GM03348 (cell line): Measurements from ENCODE around the gene MIF4GD.

ENCODE experiments used
- DNase-seq: peaks from one replicate; pipeline ENCODE4 v3.0.0; 2012; ENCODE audit warnings: low spot score

MIF4GD gene

DNA sequence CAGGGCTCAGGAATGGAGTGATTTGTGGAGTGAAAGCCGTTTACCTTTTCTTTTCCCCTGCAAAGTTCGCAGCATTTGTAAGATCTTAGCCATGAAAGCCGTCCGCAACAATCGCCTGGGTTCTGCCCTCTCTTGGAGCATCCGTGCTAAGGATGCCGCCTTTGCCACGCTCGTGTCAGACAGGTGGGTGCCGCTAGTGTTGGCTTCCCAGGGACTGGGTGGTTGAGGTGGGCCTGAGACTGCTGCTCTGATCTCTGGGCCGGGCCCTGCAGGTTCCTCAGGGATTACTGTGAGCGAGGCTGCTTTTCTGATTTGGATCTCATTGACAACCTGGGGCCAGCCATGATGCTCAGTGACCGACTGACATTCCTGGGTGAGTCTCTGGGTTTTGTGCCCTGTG is 38.2 kb downstream of the MIF4GD start:
- DNase-seq, result no peak

DNA sequence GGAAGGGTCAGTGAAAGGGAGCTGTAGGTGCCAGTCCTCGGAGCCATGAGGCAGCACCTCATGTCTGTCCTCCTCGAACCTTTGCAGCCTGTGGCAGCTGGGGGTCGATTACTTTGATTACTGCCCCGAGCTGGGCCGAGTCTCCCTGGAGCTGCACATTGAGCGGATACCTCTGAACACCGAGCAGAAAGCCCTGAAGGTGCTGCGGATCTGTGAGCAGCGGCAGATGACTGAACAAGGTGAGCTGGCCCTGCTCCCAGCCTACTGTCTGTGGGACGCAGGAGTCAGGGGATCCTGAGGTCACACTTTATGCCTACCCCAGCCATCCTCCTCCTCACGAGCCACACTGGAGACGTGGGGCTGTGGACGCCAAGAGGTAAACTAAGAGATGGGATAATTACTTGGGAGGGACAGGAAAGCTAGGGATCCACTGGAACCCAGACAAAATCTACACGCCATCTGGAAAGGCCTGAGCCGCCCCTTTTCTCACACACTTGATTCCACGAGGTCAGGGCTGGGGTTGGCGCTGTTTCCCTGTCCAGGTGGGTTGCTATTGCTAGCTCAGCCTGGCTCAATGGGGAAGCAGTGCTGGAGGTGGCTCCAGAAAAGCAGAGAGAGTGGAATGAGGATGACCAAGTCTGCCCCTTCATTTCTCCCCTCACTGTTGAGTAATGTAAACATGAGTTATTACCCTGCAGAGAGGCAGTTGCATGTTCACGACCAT is 39.1 kb downstream of the MIF4GD start:
- no peak for DNase-seq

DNA sequence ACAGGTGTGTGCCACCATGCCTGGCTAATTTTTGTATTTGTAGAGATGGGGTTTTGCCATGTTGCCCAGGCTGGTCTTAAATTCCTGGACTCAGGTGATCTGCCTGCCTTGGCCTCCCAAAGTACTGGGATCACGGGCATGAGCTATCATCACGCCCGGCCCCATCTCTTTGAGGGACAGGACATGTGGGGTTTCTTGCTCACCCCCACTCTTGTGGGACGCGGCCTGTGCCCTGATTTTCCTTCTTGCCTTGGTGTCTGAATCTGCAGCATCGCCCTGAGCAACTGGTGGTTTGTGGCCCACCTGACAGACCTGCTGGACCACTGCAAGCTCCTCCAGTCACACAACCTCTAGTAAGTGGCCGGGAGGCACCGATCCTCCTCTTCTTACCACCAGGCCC is 40.0 kb downstream of the MIF4GD start:
- DNase-seq, result no peak

DNA sequence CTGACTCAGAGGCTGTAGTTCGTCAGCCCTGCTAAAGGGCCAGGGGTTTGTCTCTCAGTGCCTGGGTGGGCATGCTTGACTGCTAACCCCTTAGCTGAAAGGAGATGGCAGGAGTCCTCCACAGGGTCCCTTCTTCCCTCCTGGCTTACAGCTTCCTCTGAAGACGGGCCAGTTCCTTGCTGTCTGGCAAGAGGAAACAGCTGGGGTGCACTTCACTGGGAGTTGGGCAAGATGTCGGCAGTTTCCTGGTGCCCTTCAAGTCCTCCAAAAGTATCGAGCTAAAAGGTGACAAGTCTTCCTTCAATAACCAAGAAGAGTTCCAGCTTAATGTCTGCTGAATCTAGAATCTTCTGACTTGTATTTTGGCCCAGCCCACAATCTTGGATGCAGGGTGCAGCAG is 42.2 kb downstream of the MIF4GD start:
- DNase-seq, result no peak

DNA sequence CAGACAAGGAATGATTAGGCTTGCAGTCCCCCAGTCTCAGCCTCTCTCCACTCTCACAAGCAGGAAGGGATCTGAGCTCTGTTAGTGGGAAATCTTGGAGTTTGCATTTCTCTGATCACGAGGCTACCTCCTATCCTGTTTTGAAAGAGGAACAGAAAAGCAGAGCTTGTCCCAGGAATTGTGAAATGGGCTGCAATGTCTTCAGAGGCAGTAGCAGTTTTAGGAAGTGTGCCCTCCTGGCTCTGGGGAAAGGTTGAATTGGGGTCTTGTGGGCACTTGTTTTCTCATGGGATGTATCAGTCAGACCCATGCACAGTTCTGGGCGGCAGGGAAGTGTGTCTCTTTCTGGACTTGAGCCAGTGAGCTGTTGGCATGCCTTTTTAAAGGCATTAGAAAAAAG is 42.7 kb downstream of the MIF4GD start:
- DNase-seq, result no peak

DNA sequence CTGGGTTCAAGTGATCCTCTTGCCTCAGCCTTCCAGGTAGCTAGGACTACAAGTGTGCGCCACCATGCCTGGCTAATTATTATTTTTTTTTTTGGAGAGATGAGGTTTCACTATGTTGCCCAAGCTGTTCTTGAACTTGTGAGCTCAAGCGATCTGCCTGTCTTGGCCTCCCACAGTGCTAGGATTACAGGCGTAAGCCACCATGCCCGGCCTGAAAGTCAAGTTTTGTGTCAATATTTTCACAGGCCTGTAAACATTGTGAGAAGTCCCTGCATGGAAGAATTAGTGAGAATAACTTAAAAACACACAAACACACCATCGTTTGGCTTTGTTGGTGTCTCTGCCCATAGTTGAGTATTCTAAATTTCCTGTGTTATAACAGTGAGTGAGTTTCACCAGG is 43.3 kb downstream of the MIF4GD start:
- no peak for DNase-seq

DNA sequence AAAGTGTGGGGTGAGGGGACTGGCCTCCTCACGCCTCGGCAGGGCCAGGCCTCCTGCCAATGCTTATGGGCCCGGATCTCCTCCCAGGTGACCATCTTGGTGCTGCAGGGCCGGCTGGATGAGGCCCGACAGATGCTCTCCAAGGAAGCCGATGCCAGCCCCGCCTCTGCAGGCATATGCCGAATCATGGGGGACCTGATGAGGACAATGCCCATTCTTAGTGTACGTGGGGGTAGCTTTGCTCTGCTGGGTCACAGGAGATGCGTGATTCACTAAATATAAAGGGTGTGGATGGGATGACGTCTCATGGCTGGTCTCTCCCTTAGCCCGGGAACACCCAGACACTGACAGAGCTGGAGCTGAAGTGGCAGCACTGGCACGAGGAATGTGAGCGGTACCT is 46.0 kb downstream of the MIF4GD start:
- DNase-seq, result no peak

DNA sequence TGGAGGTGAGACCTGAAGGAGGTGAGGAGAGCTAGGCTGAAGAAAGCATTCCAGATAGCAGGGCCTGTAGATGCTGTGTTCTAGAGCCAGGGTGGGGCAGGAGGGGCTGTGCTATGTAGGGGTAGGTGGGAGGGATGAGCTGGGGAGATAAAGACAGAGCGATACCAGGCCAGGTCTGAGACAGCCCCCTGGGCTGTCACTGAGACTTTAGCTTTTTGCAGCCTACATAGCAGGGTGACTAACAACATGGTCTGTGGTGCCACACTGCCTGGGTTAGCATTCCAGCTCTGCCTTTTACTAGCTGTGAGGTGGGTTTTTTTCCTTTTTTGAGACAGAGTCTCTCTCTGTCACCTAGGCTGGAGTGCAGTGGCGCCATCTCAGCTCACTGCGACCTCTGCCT is 51.2 kb downstream of the MIF4GD start:
- no peak for DNase-seq

DNA sequence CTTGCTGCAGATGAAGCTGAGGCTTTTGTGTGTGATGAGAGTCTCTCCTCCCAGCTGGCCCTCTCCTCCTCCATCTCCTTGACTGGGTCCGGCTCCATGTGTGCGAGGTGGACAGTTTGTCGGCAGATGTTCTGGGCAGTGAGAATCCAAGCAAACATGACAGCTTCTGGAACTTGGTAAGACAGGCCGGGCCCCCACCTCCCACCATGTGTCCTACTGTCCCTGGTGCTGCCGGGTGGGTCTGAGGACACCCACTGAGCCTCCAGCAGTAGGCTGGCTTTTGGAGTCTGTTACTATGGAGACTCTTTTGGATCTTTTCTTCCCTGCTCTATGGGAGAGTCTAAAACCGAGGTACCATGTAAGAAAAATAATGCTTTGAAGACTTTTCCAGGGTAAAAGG is 52.9 kb downstream of the MIF4GD start:
- no peak for DNase-seq
